IPS-20b (cell line): ENCODE results near the gene BRAT1.
"Not testable (repeated sequence)": the region's sequence is repeated elsewhere in the genome, so short reads cannot be mapped to it uniquely, and the experiment has no call there.

ENCODE experiments used
- H3K27ac ChIP-seq: one replicate; pipeline ENCODE4 v1.5.1; 2013; ENCODE audit warnings: low read length
- H3K27me3 ChIP-seq: 2 replicates; pipeline ENCODE4 v1.6.1; 2013; ENCODE audit warnings: mild to moderate bottlenecking, low read length, inconsistent platforms; ENCODE audit not compliant: insufficient read depth
- H3K36me3 ChIP-seq: 2 replicates; pipeline ENCODE4 v1.6.1; 2013; ENCODE audit warnings: low read depth, mild to moderate bottlenecking, inconsistent platforms, low read length, moderate library complexity; ENCODE audit not compliant: insufficient read depth
- H3K4me1 ChIP-seq: 2 replicates; pipeline ENCODE4 v1.6.1; 2013; ENCODE audit warnings: mild to moderate bottlenecking, control low read depth, inconsistent platforms, low read length, moderate library complexity; ENCODE audit not compliant: insufficient read depth
- H3K4me3 ChIP-seq: 2 replicates; pipeline ENCODE4 v1.5.1; 2013; ENCODE audit warnings: mild to moderate bottlenecking, low read length, inconsistent platforms
- H3K9ac ChIP-seq: 2 replicates; pipeline ENCODE4 v1.6.1; 2013; ENCODE audit warnings: low read depth, mild to moderate bottlenecking, inconsistent platforms, low read length, moderate library complexity
- H3K9me3 ChIP-seq: 2 replicates; pipeline ENCODE4 v1.6.1; 2013; ENCODE audit warnings: mild to moderate bottlenecking, low read depth, low read length, inconsistent platforms; ENCODE audit not compliant: insufficient read depth

The BRAT1 gene

DNA sequence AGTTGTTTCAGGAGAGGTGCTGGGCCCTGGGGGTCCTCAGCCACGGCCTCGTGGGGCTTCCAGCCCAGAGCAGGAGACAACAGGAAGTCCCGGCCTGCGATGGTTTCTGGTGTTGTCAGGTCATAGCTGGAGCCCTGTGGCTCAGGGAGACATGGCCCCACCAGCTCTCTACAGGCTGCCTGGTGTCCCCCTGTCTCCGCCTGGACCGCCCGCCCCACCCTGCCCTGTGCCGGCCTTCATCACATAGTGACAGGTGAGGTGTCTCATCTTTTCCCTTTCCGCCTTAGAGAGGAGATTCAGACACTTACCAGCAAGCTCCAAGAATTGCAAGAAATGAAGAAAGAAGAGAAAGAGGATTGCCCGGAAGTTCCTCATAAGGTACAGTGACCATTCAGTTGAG, 39.3 kb upstream of the BRAT1 start:
- H3K27ac ChIP-seq: no peak overlapping the region
- H3K27me3 ChIP-seq: no peaks in the 10 kb centered on the region
- no peak overlapping the region for H3K4me3 ChIP-seq
- H3K9me3 ChIP-seq: no peaks in the 10 kb centered on the region
- peaks cover 8% of the 10 kb centered on the region; the same call in 1 of the 2 replicates for H3K36me3 ChIP-seq
- no peaks in the 10 kb centered on the region for H3K4me1 ChIP-seq
- no peak overlapping the region for H3K9ac ChIP-seq

DNA sequence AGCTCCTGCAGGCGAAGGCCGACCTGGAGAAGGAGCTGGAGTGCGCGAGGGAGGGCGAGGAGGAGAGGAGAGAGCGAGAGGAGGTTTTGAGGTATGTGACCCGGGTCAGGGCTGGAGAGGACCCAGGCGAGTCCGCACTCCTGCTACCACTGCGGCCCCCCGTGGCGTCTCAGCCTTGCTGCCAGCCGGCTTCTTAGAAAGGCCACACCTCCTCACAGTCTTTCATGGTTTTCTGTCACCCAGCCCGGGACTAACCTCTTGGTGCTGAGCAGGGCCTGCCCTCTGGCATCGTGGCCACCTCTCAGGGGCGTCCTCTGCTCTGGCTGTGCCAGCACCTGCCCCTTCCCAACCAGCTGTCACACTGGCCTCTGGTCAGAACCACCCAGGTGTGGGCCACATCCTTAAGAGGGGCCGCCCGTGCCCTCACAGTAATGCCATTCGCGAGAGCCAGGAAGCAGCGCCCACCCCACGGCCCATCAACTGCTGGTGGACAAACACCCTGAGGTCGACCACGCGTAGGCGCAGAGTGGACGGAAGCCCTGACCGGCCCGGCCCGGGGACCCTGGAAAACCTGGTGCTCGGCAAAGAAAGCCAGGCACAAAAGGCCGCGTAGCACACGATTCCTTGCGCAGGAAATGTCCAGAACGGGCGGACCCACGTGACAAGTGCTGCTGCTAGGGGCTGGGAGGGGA, 37.9 kb upstream of the BRAT1 start:
- no peak overlapping the region for H3K9ac ChIP-seq
- peaks cover 4% of the 10 kb centered on the region; the same call in 1 of the 2 replicates for H3K36me3 ChIP-seq
- H3K9me3 ChIP-seq: no peaks in the 10 kb centered on the region
- no peak overlapping the region for H3K4me3 ChIP-seq
- H3K27me3 ChIP-seq: no peaks in the 10 kb centered on the region
- no peaks in the 10 kb centered on the region for H3K4me1 ChIP-seq
- H3K27ac ChIP-seq: no peak overlapping the region

GRCh38 chr7:2592375-2592865, 37.1 kb upstream of the BRAT1 start:
- H3K36me3 ChIP-seq: peaks cover 4% of the 10 kb centered on the region; the same call in 1 of the 2 replicates
- H3K9ac ChIP-seq: no peak overlapping the region
- no peak overlapping the region for H3K4me3 ChIP-seq
- no peaks in the 10 kb centered on the region for H3K27me3 ChIP-seq
- no peak overlapping the region for H3K27ac ChIP-seq
- no peaks in the 10 kb centered on the region for H3K9me3 ChIP-seq
- H3K4me1 ChIP-seq: no peaks in the 10 kb centered on the region

GRCh38 chr7:2589941-2590340, 34.6 kb upstream of the BRAT1 start:
- H3K9ac ChIP-seq, H3K4me1 ChIP-seq, H3K27me3 ChIP-seq, H3K4me3 ChIP-seq, H3K9me3 ChIP-seq, H3K27ac ChIP-seq, H3K36me3 ChIP-seq: not testable (repeated sequence)

DNA sequence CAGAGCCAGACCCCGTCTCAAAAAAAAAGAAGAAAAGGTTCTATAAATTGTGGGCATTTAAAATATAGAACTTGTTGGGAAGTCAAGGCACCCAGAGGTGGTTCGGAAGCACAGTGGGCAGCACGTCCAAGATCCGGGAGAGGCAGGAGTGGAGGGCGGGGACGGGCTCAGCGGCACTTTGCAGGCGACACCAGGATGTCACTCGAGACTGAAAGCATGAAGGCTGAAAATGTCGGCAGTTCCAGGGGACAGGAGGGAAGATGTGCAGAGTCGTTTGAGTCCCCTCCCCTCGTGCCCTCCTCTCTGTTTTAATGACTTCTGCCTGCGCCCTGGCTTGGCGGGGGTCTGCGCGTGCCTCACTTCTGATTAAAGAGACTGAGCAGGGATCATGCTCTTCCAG, 34.0 kb upstream of the BRAT1 start:
- Histone ChIP-seq H3K36me3 (no peaks in the 10 kb centered on the region), H3K27me3 (no peaks in the 10 kb centered on the region), H3K4me3 (no peak overlapping the region), H3K27ac (no peak overlapping the region), H3K4me1 (no peaks in the 10 kb centered on the region), H3K9me3 (no peaks in the 10 kb centered on the region), H3K9ac (no peak overlapping the region)

- Histone ChIP-seq H3K4me3 (no peak overlapping the region), H3K27ac (no peak overlapping the region), H3K27me3 (no peaks in the 10 kb centered on the region), H3K9ac (no peak overlapping the region), H3K9me3 (no peaks in the 10 kb centered on the region), H3K4me1 (no peaks in the 10 kb centered on the region), H3K36me3 (no peaks in the 10 kb centered on the region)
Measured at GRCh38 chr7:2587778-2588177, 32.5 kb upstream of the BRAT1 start.

DNA sequence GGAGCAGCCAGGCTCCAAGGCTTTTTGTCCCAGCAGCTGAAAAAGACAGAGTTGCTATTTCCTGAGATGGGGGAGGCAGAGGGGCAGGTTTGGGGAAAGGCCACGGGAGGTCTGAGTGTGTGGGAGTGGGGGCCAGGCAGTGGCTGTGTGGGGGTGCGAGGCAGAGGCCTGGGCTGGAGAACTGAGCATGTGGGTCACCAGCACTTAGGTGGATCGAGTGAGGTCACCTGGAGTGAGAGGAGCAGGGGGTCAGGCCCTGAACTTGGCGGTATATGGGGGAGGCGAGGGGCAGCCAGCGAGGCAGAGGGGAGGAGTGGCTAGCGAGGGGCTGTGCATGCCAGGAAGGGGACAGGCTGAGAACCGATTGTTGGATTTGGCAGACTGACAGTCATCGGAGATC, 31.8 kb upstream of the BRAT1 start:
- Histone ChIP-seq H3K27ac (no peak overlapping the region), H3K9ac (no peak overlapping the region), H3K27me3 (no peaks in the 10 kb centered on the region), H3K36me3 (no peaks in the 10 kb centered on the region), H3K9me3 (no peaks in the 10 kb centered on the region), H3K4me1 (no peaks in the 10 kb centered on the region), H3K4me3 (no peak overlapping the region)

- no peak overlapping the region for H3K4me3 ChIP-seq
- no peaks in the 10 kb centered on the region for H3K27me3 ChIP-seq
- H3K4me1 ChIP-seq: no peaks in the 10 kb centered on the region
- no peaks in the 10 kb centered on the region for H3K9me3 ChIP-seq
- no peaks in the 10 kb centered on the region for H3K36me3 ChIP-seq
- no peak overlapping the region for H3K9ac ChIP-seq
- no peak overlapping the region for H3K27ac ChIP-seq
Measured at GRCh38 chr7:2586326-2587020, 31.1 kb upstream of the BRAT1 start.

DNA sequence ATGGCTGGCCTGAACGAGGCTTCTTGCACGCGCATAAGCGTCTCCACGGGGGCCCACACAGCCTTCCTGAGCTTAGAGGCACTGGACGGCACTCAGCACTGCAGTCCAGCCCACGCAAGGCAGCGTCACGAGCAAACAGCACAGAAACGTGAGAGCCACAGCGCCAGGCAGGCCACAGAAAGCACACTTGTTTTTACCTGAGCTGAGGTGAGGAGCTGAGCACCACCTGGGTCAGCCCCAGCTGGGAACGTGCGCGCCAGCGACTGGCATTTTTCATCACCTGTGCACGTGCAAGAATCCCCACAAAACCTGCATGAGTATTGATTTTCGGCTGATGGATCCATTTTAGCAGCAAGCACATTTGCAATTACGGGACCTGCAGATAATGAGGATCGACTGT, 30.1 kb upstream of the BRAT1 start:
- Histone ChIP-seq H3K36me3 (no peaks in the 10 kb centered on the region), H3K4me1 (no peaks in the 10 kb centered on the region), H3K9me3 (no peaks in the 10 kb centered on the region), H3K27ac (no peak overlapping the region), H3K27me3 (no peaks in the 10 kb centered on the region), H3K4me3 (no peak overlapping the region), H3K9ac (no peak overlapping the region)

- Histone ChIP-seq H3K27me3 (no peaks in the 10 kb centered on the region), H3K4me1 (no peaks in the 10 kb centered on the region), H3K27ac (no peak overlapping the region), H3K9ac (no peak overlapping the region), H3K36me3 (no peaks in the 10 kb centered on the region), H3K9me3 (no peaks in the 10 kb centered on the region), H3K4me3 (no peak overlapping the region)
Measured at GRCh38 chr7:2583798-2584580, 28.7 kb upstream of the BRAT1 start.

GRCh38 chr7:2582006-2582735, 26.8 kb upstream of the BRAT1 start:
- Histone ChIP-seq H3K4me1 (no peaks in the 10 kb centered on the region), H3K27me3 (no peaks in the 10 kb centered on the region), H3K27ac (no peak overlapping the region), H3K4me3 (no peak overlapping the region), H3K9me3 (no peaks in the 10 kb centered on the region), H3K36me3 (no peaks in the 10 kb centered on the region), H3K9ac (no peak overlapping the region)
